GM12878 (cell line): ENCODE results near the gene SLC32A1. TPM values are rescaled to one million over a fixed set of nuclear protein-coding genes. Genes with fewer than 3 reads are reported as not detected.
A peak's percentile ranks its signal among the peaks of the same experiment; 100 is the strongest.

Experiments used
- ATAC-seq: fragments of 200-7000 bp; cut with Tn5 transposase; 3 replicates; pipeline ENCODE4 v1.9.1; 2020; ENCODE audit warnings: mild to moderate bottlenecking, moderate library complexity
- BruUV-seq: library from RNA; stranded (reverse); fragments of 400-500 nt; replicated peaks from 2 replicates; lab custom pipeline; 2021; lab: Mats Ljungman, UMichigan
- CTCF ChIA-PET: fragments of 300-600 bp; sonication (Branson Sonifier 250); formaldehyde crosslinking; extraction: SDS; loops from one replicate; lab custom pipeline; 2021; ENCODE audit warnings: inconsistent platforms; lab: Yijun Ruan, JAX
- POLR2A ChIA-PET: fragments of 350-600 bp; formaldehyde crosslinking; extraction: SDS; loops from one replicate; lab custom pipeline; 2021; ENCODE audit warnings: inconsistent platforms; lab: Charles Lee
- RAD21 ChIA-PET: fragments of 300-600 bp; sonication (Branson Sonifier 250); formaldehyde crosslinking; loops from one replicate; lab custom pipeline; 2023; ENCODE audit warnings: antibody characterized with exemption; ENCODE audit not compliant: unreplicated experiment; lab: Charles Lee
- SMC1A ChIA-PET: fragments of 300-600 bp; sonication (Branson Sonifier 250); formaldehyde crosslinking; loops from one replicate; lab custom pipeline; 2023; ENCODE audit not compliant: unreplicated experiment, uncharacterized antibody; lab: Charles Lee
- DNase-seq: peaks from one replicate; pipeline ENCODE4 v3.0.0-alpha.2; 2011; ENCODE audit warnings: low read depth, low spot score
- FAIRE-seq: peaks from 3 replicates; lab custom pipeline; 2011; peaks lifted over from hg19 to GRCh38; lab: Jason Lieb, UNC
- H2AFZ ChIP-seq: 2 replicates; pipeline ENCODE4 v1.6.0; 2011; ENCODE audit warnings: low read depth, low read length, control low read depth; ENCODE audit not compliant: control insufficient read depth
- H3K27ac ChIP-seq: 2 replicates; pipeline ENCODE4 v1.5.1; 2011; ENCODE audit warnings: control low read depth; ENCODE audit not compliant: control insufficient read depth, insufficient read depth
- H3K27me3 ChIP-seq, 2 experiments: replicated peaks in 1 of 2; 2 replicates each; pipeline versions ENCODE4 v1.6.0 to v1.6.1; 2011; ENCODE audit warnings: low read length in 1 of 2; ENCODE audit not compliant: control insufficient read depth in 2 of 2, insufficient read depth in 2 of 2
- H3K36me3 ChIP-seq, 2 experiments: 2 replicates each; pipeline ENCODE4 v1.5.1; 2011; ENCODE audit warnings: low read length in 1 of 2; ENCODE audit not compliant: control insufficient read depth in 2 of 2, insufficient read depth in 2 of 2
- H3K4me1 ChIP-seq: 2 replicates; pipeline ENCODE4 v1.6.1; 2011; ENCODE audit warnings: mild to moderate bottlenecking, low read length, moderate library complexity, mixed read lengths; ENCODE audit not compliant: control insufficient read depth, insufficient read depth
- H3K4me2 ChIP-seq: 2 replicates; pipeline ENCODE4 v1.6.0; 2011; ENCODE audit warnings: control low read depth; ENCODE audit not compliant: control insufficient read depth, insufficient read depth
- H3K4me3 ChIP-seq: fragments of 200-600 bp; sonication (generic); 2 replicates; pipeline ENCODE4 v1.5.1; 2016
- H3K79me2 ChIP-seq: 2 replicates; pipeline ENCODE4 v1.6.0; 2011; ENCODE audit warnings: low read length; ENCODE audit not compliant: control insufficient read depth, insufficient read depth
- H3K9ac ChIP-seq: 2 replicates; pipeline ENCODE4 v1.8.0; 2011; ENCODE audit warnings: low read length, control low read depth, mixed read lengths; ENCODE audit not compliant: control insufficient read depth, insufficient read depth
- H3K9me3 ChIP-seq: replicated peaks from 3 replicates; pipeline ENCODE4 v1.5.1; 2011; ENCODE audit warnings: mild to moderate bottlenecking, low read length; ENCODE audit not compliant: control insufficient read depth, insufficient read depth
- H4K20me1 ChIP-seq: 2 replicates; pipeline ENCODE4 v1.6.0; 2011; ENCODE audit not compliant: control insufficient read depth, insufficient read depth
- TARDBP ChIP-seq: IDR thresholded peaks from 2 replicates; pipeline ENCODE4 v1.6.1; 2016; ENCODE audit warnings: borderline replicate concordance
- USF1 ChIP-seq: IDR thresholded peaks from 2 replicates; pipeline ENCODE4 v1.6.1; 2011; ENCODE audit warnings: borderline replicate concordance, low read depth, mild to moderate bottlenecking, moderate library complexity, mixed read lengths, low read length; ENCODE audit not compliant: insufficient read depth; ENCODE audit errors: extremely low read length
- WGBS: methylation state at CpG from one replicate; pipeline ENCODE4 v1.1.6; 2016; ENCODE audit warnings: low lambda C conversion rate; ENCODE audit not compliant: insufficient replicate concordance, insufficient coverage; ENCODE audit errors: missing lambda C conversion rate; 5-methylcytosine and 5-hydroxymethylcytosine counted together
- in situ Hi-C: fragments of 300-500 bp; cut with MboI; formaldehyde crosslinking; loops from 9 replicates; pipeline ENCODE4 v1.14.3; 2018; ENCODE audit warnings: mixed read lengths
- intact Hi-C: fragments of 100-400 bp; cut with micrococcal nuclease; formaldehyde crosslinking; loops from one replicate; pipeline ENCODE4 v1.14.2; 2022; ENCODE audit not compliant: unreplicated experiment
- polyA plus RNA-seq, 11 experiments: library from polyadenylated mRNA; depleted of rRNA in 4 of 11; unstranded in 6 of 11; stranded (reverse) in 5 of 11; fragments of >200 nt; fragmentation: Nextera tagmentation in 4 of 11; fragmentation: Illumina TruSeq in 1 of 11; extraction: Ambion mirVana in 4 of 11; extraction: Trizol in 1 of 11; gene quantifications; 1 replicate in 1 of 11; 2 replicates in 10 of 11; pipeline versions ENCODE4 v1.2.1 to v1.2.3, GENCODE V29; 2011 to 2016; ENCODE audit warnings: inconsistent platforms in 2 of 11, missing spikeins in 2 of 11, low read depth in 1 of 11
- total RNA-seq, 4 experiments: library from RNA; depleted of rRNA in 3 of 4; stranded (reverse); fragments of >200 nt in 3 of 4; fragmentation: Illumina TruSeq in 1 of 4; extraction: Trizol in 1 of 4; gene quantifications; 2 replicates each; pipeline versions ENCODE4 v1.2.1 to v1.2.3, GENCODE V29; 2013 to 2021

Gene SLC32A1
- total and polyA plus RNA-seq, 10 of the 15 experiments (the other 5 are each of a cell fraction or from before 2014, with no cell fraction given) = not detected

GRCh38 chr20:38748861-38749149 lies 24.5 kb downstream of the SLC32A1 start:
- ATAC-seq = peak; percentile 67
- intact Hi-C loops (loop anchor here (5.0 kb wide), 1 partner anchor 302 kb away; no protein-coding TSS in a partner anchor), in situ Hi-C loops (no loop called here)
- peaks cover 4% of the 10 kb centered on the region; the same call in 1 of the 2 replicates for H3K79me2 ChIP-seq
- ChIA-PET POLR2A (interaction anchor here (0.6 to 1.2 kb wide), 3 partner anchors 57 to 123 kb away, joined by 3 to 5 read pairs (median 3); partner anchors contain the start of gene PPP1R16B), CTCF (interaction anchor here (0.6 to 11.2 kb wide), 13 partner anchors 8 to 249 kb away, joined by 3 to 138 read pairs (median 4); partner anchors contain the start of gene PPP1R16B), RAD21 (interaction anchor here (1.0 to 7.7 kb wide), 4 partner anchors 57 to 144 kb away, joined by 5 to 84 read pairs (median 26); partner anchors contain the start of gene PPP1R16B), SMC1A (interaction anchor here (0.9 to 6.4 kb wide), 8 partner anchors 17 to 146 kb away, joined by 3 to 42 read pairs (median 4); partner anchors contain the start of gene PPP1R16B)
- H3K4me1 ChIP-seq = peaks cover 8% of the 10 kb centered on the region; the same call in 1 of the 2 replicates
- H3K9ac ChIP-seq = peak overlapping the region; percentile 70
- no peak for FAIRE-seq
- no peak for DNase-seq
- no peak for TF ChIP-seq USF1
- no peak for TF ChIP-seq TARDBP
- peak overlapping the region; percentile 75 for H3K4me3 ChIP-seq
- H3K9me3 ChIP-seq = no peaks in the 10 kb centered on the region
- no peak overlapping the region; the same call in 1 of the 2 replicates for H3K27ac ChIP-seq
- H4K20me1 ChIP-seq = no peaks in the 10 kb centered on the region
- H2AFZ ChIP-seq = peak overlapping the region; percentile 98
- BruUV-seq = no TSS peak
- H3K4me2 ChIP-seq = peak overlapping the region; percentile 94
- H3K27me3 ChIP-seq = no peaks in the 10 kb centered on the region
- 3% methylated on average over 10 of the region's 10 CpGs for WGBS
- H3K36me3 ChIP-seq = peaks cover 0 to 6% of the 10 kb centered on the region in 2 experiments; a peak in 2 of 4 replicates
